KMS-11 (cell line): Measurements from ENCODE around the gene ATG3.

Experiments used
- H2AFZ ChIP-seq: fragments of 200-600 bp; sonication (generic); 2 replicates; pipeline ENCODE4 v1.6.1; 2016; ENCODE audit warnings: antibody characterized with exemption, mixed run types, low read depth
- H3K27ac ChIP-seq: fragments of 200-600 bp; sonication (generic); 2 replicates; pipeline ENCODE4 v1.6.1; 2016; ENCODE audit warnings: mild to moderate bottlenecking, mixed run types
- H3K27me3 ChIP-seq: fragments of 200-600 bp; sonication (generic); 2 replicates; pipeline ENCODE4 v1.6.1; 2017; ENCODE audit warnings: mild to moderate bottlenecking, low read depth, mixed run types, moderate library complexity; ENCODE audit not compliant: insufficient read depth
- H3K36me3 ChIP-seq: fragments of 200-600 bp; sonication (generic); 2 replicates; pipeline ENCODE4 v1.6.1; 2017; ENCODE audit warnings: mild to moderate bottlenecking, mixed run types; ENCODE audit not compliant: insufficient read depth
- H3K4me1 ChIP-seq: fragments of 200-600 bp; sonication (generic); 2 replicates; pipeline ENCODE4 v1.6.1; 2016; ENCODE audit warnings: mild to moderate bottlenecking, low read depth, mixed run types; ENCODE audit not compliant: poor library complexity, severe bottlenecking
- H3K4me2 ChIP-seq: fragments of 200-600 bp; sonication (generic); 2 replicates; pipeline ENCODE4 v1.7.0; 2016; ENCODE audit warnings: mild to moderate bottlenecking, mixed run types
- H3K4me3 ChIP-seq: fragments of 200-600 bp; sonication (generic); IDR thresholded peaks from 2 replicates; pipeline ENCODE4 v1.6.1; 2017; ENCODE audit warnings: low read depth, low read length, mixed read lengths; ENCODE audit not compliant: insufficient read depth
- H3K79me2 ChIP-seq: fragments of 200-600 bp; sonication (generic); 2 replicates; pipeline ENCODE4 v1.6.1; 2016; ENCODE audit warnings: low read depth, mixed run types; ENCODE audit not compliant: insufficient read depth
- H3K9ac ChIP-seq: fragments of 200-600 bp; sonication (generic); 2 replicates; pipeline ENCODE4 v1.6.1; 2016; ENCODE audit warnings: mild to moderate bottlenecking, mixed run types
- H4K20me1 ChIP-seq: fragments of 200-600 bp; sonication (generic); 2 replicates; pipeline ENCODE4 v1.6.1; 2016; ENCODE audit warnings: mild to moderate bottlenecking, mixed run types; ENCODE audit not compliant: insufficient read depth
- TF ChIP-seq, protein P1 (sequence below): fragments of 200-600 bp; sonication (generic); conservative IDR thresholded peaks from 2 replicates; pipeline ENCODE4 v1.6.1; 2017; ENCODE audit warnings: low read depth, mild to moderate bottlenecking, antibody characterized with exemption, low read length, moderate library complexity, mixed read lengths

The ATG3 gene

DNA sequence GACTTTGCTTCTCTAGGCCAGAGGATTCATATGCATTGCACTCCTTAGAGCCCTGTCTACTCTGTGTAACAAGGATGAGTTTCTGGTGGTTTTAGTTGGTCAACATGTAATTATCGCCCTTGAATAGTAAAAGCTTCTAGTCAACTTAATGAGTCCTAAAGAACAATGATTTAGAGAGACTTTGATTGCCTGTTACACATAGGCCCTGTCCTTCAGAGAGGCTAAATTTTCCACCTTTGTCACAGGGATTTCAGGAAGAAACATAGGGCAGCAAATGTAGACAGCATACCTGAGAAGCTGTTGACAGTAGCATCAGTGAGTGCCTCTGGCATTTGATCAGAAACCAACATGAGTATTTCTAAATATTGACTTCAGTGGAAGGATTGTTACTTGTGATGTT is 69.6 kb downstream of the ATG3 start:
- Histone ChIP-seq H3K4me2 (no peak overlapping the region), H3K27me3 (no peaks in the 10 kb centered on the region), H3K36me3 (no peaks in the 10 kb centered on the region), H3K9ac (no peak overlapping the region), H4K20me1 (no peaks in the 10 kb centered on the region), H3K79me2 (no peaks in the 10 kb centered on the region), H3K4me3 (no peak overlapping the region), H3K27ac (no peak overlapping the region), H2AFZ (no peak overlapping the region), H3K4me1 (peaks cover 10% of the 10 kb centered on the region)
- TF ChIP-seq, protein P1, sequence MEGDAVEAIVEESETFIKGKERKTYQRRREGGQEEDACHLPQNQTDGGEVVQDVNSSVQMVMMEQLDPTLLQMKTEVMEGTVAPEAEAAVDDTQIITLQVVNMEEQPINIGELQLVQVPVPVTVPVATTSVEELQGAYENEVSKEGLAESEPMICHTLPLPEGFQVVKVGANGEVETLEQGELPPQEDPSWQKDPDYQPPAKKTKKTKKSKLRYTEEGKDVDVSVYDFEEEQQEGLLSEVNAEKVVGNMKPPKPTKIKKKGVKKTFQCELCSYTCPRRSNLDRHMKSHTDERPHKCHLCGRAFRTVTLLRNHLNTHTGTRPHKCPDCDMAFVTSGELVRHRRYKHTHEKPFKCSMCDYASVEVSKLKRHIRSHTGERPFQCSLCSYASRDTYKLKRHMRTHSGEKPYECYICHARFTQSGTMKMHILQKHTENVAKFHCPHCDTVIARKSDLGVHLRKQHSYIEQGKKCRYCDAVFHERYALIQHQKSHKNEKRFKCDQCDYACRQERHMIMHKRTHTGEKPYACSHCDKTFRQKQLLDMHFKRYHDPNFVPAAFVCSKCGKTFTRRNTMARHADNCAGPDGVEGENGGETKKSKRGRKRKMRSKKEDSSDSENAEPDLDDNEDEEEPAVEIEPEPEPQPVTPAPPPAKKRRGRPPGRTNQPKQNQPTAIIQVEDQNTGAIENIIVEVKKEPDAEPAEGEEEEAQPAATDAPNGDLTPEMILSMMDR = no peak

DNA sequence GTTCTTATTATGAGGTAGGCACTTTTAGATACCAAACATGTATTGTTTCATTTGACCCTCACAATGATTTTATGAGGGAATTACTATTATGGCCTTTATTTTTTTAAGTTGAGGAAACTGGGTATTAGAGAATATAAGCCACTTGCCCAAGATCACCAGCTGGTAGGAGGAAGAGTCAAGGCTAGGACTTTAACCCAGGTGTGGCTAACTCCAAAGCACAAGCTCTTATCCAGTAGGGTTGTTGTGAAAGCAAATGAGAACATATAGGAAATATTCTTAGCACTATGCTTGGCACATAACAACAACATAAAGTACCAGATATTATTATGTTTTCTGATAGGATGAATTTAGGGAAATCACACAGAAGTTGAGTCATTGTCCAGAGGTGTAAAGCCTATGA is 70.4 kb downstream of the ATG3 start:
- no peak overlapping the region for H3K4me2 ChIP-seq
- H3K27ac ChIP-seq = no peak overlapping the region
- H2AFZ ChIP-seq = no peak overlapping the region
- no peak overlapping the region for H3K4me3 ChIP-seq
- no peaks in the 10 kb centered on the region for H3K79me2 ChIP-seq
- TF ChIP-seq, protein P1 = no peak
- H3K4me1 ChIP-seq = peaks cover 6% of the 10 kb centered on the region
- H3K27me3 ChIP-seq = no peaks in the 10 kb centered on the region
- no peaks in the 10 kb centered on the region for H4K20me1 ChIP-seq
- H3K9ac ChIP-seq = no peak overlapping the region
- no peaks in the 10 kb centered on the region for H3K36me3 ChIP-seq

DNA sequence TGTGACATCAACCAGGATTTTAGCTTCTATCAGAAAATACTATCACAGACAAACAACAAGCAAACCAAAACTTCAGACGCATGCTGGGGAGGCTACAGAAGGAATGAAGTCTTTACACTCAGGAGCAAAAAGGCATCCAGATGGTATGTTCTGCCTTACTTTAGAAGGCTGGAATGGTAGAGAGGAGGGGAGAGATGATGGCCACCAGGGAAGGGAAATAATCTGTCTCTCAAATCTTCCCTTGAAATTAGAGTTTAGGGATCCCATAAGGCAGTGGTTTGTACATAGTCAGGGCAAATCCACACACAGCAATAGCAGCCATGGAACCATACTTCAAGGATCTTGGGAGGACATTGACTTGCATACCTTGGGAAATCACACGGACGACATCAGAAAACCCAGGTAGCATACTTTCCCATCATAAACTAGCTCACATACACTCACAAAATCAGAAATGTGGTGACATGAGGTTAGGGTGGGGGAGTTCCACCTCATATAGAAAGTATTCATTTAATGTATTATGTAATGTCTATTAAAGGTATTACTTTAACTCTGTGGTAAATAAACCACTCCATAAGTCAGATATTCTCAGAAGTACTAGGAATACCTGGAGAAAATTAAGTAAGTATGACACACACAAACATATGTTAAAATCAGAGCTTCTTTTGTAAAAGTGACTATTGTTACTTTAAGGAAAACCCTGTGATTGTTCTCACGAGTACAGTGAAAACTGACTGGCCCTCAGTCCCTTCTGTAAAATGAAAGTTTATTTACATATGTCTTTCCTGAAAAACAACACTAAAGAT is 71.9 kb downstream of the ATG3 start:
- Histone ChIP-seq H2AFZ (no peak overlapping the region), H3K27me3 (no peaks in the 10 kb centered on the region), H4K20me1 (no peaks in the 10 kb centered on the region), H3K4me2 (no peak overlapping the region), H3K9ac (no peak overlapping the region), H3K36me3 (no peaks in the 10 kb centered on the region), H3K27ac (no peak overlapping the region), H3K4me3 (no peak overlapping the region), H3K79me2 (no peaks in the 10 kb centered on the region), H3K4me1 (no peaks in the 10 kb centered on the region)
- TF ChIP-seq, protein P1 = no peak

DNA sequence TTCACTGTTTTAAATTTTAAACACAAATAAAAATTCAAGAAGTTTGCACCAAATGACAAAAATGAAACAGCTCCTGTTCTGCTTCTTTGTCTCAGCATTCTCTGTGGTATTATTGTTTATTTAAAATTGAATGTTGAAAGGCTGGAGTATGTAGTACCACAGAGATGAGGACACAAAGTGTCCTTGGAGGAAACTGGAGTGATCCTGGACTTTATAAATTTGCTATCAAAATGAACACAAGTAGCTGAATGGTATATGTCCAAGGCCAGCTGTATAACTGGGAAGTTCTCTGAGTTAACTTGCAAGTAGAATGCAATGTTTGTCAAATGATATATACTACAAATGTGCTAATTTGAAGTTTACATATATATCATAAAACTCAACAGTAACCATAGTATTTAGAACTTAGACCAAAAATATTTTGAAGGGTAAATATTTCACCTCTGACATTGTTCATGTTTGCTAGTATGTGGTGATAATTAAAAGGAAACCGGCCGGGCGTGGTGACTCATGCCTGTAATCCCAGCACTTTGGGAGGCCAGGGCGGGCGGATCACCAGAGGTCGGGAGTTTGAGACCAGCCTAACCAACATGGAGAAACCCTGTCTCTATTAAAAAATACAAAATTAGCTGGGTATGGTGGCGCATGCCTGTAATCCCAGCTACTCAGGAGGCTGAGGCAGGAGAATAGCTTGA is 74.8 kb downstream of the ATG3 start:
- Histone ChIP-seq H3K9ac (no peak overlapping the region), H3K4me2 (no peak overlapping the region), H4K20me1 (no peaks in the 10 kb centered on the region), H3K4me1 (peaks cover 10% of the 10 kb centered on the region), H3K27ac (no peak overlapping the region), H3K27me3 (no peaks in the 10 kb centered on the region), H3K36me3 (no peaks in the 10 kb centered on the region), H3K4me3 (no peak overlapping the region), H3K79me2 (no peaks in the 10 kb centered on the region), H2AFZ (no peak overlapping the region)
- TF ChIP-seq, protein P1 = no peak
